Lung (tissue), 12 donors: ENCODE measurements around the gene PIK3R2. TPM values are rescaled to one million over a fixed set of nuclear protein-coding genes. Genes with fewer than 3 reads are reported as not detected.

Experiments used
- ATAC-seq: fragments of 200-7000 bp; cut with Tn5 transposase; one replicate; pipeline ENCODE4 v1.9.1; 2020; ENCODE audit warnings: moderate number of reproducible peaks; ENCODE audit not compliant: insufficient read depth, low FRiP score
- DNase-seq, 3 donors: peaks; one replicate each; pipeline ENCODE4 v3.0.0-alpha.2; 2013 to 2017
- H3K27ac ChIP-seq, 2 donors: one replicate each; pipeline ENCODE4 v1.5.1; 2013; ENCODE audit warnings: mild to moderate bottlenecking in 2 of 2, moderate library complexity in 2 of 2, control low read depth in 1 of 2, inconsistent platforms in 1 of 2, low read depth in 1 of 2, low read length in 1 of 2
- H3K27me3 ChIP-seq, 3 donors: one replicate each; pipeline ENCODE4 v1.5.1; 2013; ENCODE audit warnings: low read length in 2 of 3; ENCODE audit not compliant: control insufficient read depth in 3 of 3, insufficient read depth in 3 of 3
- H3K36me3 ChIP-seq, 4 donors: one replicate each; pipeline ENCODE4 v1.5.1; 2013; ENCODE audit warnings: low read length in 4 of 4, mild to moderate bottlenecking in 1 of 4, moderate library complexity in 1 of 4; ENCODE audit not compliant: control insufficient read depth in 4 of 4, insufficient read depth in 4 of 4
- H3K4me1 ChIP-seq, 5 donors: one replicate each; pipeline ENCODE4 v1.5.1; 2013; ENCODE audit warnings: low read length in 5 of 5, mild to moderate bottlenecking in 2 of 5, moderate library complexity in 1 of 5; ENCODE audit not compliant: control insufficient read depth in 5 of 5, insufficient read depth in 5 of 5
- H3K4me3 ChIP-seq: one replicate; pipeline ENCODE4 v1.5.1; 2013; ENCODE audit warnings: mild to moderate bottlenecking, control low read depth, moderate library complexity
- H3K9ac ChIP-seq, 2 donors: one replicate each; pipeline ENCODE4 v1.5.1; 2013; ENCODE audit warnings: low read length in 2 of 2, control low read depth in 1 of 2; ENCODE audit not compliant: insufficient read depth in 1 of 2
- H3K9me3 ChIP-seq, 4 donors: one replicate each; pipeline ENCODE4 v1.5.1; 2013; ENCODE audit warnings: low read length in 3 of 4, mild to moderate bottlenecking in 1 of 4, moderate library complexity in 1 of 4; ENCODE audit not compliant: control insufficient read depth in 4 of 4, insufficient read depth in 3 of 4
- WGBS, 2 donors: extraction: QIAGEN DNeasy Blood & Tissue Kit; methylation state at CpG; one replicate each; pipeline ENCODE4 v1.1.7; 2013; 5-methylcytosine and 5-hydroxymethylcytosine counted together
- polyA plus RNA-seq, 2 donors: library from polyadenylated mRNA; stranded (reverse); fragments of 200-250 nt; gene quantifications; one replicate each; pipeline ENCODE4 v1.2.1, GENCODE V29; 2013
- total RNA-seq, 2 donors: library from RNA; depleted of rRNA in 1 of 2; stranded (reverse); fragments of >200 nt in 1 of 2; gene quantifications; one replicate each; pipeline ENCODE4 v1.2.1, GENCODE V29; 2014 to 2021
- TF ChIP-seq, protein P1 (sequence below): IDR thresholded peaks from 2 replicates; pipeline ENCODE4 v1.5.1; 2012; ENCODE audit warnings: mild to moderate bottlenecking; ENCODE audit errors: control extremely low read depth, extremely low read depth
- donor health status: control.
- donor health status: control.
- donor health status: Bipolar disorder and iron deficiency.
- donor health status: healthy.
- donor health status: DM: yes; HTN: yes; CAD: no.

PIK3R2 gene
- total and polyA plus RNA-seq, 4 donors, result 7.0 to 36.2 (median 20.4) TPM

DNA sequence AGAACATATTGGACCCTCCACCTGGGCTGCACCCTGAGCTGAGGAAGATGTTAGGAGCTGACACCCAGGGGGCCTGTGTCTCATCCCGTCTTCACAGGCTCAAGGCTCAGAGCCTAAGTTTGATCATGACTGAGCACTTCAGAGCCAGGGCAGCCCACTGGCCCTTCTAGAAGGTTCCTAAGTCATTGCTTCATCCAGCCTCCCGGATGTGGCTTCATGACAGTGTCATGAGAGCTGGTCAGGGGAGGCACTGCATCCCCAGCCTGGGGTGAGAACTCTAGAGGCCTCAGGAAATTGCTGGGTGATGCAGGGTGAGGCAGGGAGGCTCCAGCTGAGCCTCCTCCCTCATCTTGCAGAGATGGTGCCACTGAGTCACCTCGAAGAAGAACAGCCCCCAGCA, 24.9 kb upstream of the PIK3R2 start:
- no peaks in the 10 kb centered on the region for H3K4me1 ChIP-seq
- H3K9me3 ChIP-seq, result peaks cover 0 to 4% (median 0%) of the 10 kb centered on the region in 4 donors
- no peaks in the 10 kb centered on the region for H3K27me3 ChIP-seq
- DNase-seq, result no peak
- no peak overlapping the region for H3K27ac ChIP-seq
- H3K36me3 ChIP-seq, result peaks cover 0 to 37% (median 14%) of the 10 kb centered on the region in 4 donors
- ATAC-seq, result no peak
- WGBS, 2 donors, result 49 to 69% methylated on average over 3 of the region's 3 CpGs
- no peak overlapping the region for H3K4me3 ChIP-seq
- H3K9ac ChIP-seq, result no peak overlapping the region
- TF ChIP-seq, protein P1, sequence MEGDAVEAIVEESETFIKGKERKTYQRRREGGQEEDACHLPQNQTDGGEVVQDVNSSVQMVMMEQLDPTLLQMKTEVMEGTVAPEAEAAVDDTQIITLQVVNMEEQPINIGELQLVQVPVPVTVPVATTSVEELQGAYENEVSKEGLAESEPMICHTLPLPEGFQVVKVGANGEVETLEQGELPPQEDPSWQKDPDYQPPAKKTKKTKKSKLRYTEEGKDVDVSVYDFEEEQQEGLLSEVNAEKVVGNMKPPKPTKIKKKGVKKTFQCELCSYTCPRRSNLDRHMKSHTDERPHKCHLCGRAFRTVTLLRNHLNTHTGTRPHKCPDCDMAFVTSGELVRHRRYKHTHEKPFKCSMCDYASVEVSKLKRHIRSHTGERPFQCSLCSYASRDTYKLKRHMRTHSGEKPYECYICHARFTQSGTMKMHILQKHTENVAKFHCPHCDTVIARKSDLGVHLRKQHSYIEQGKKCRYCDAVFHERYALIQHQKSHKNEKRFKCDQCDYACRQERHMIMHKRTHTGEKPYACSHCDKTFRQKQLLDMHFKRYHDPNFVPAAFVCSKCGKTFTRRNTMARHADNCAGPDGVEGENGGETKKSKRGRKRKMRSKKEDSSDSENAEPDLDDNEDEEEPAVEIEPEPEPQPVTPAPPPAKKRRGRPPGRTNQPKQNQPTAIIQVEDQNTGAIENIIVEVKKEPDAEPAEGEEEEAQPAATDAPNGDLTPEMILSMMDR, result no peak

DNA sequence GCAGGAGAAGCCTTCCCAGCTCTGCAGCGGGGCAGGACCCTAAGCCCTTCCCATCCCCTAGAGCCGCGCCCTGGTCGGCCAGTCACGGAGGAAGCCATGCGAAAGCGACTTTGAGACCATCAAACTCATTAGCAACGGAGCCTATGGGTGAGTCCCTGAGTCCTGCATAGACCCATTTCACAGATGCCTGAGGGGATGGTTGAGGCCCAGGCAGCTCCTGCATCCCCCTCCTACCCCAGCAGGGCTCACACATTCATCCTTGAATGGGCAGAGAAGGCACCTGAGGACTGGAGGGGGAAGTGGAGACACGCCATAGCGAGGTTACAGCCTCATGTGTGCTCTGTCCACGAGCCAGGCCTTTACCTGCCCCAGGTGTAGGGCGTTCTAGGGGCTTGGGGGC, 24.2 kb upstream of the PIK3R2 start:
- H3K36me3 ChIP-seq, result peaks cover 0 to 33% (median 11%) of the 10 kb centered on the region in 4 donors
- no peak overlapping the region for H3K9ac ChIP-seq
- 95 to 97% methylated on average over 12 of the region's 12 CpGs for WGBS, 2 donors
- H3K4me3 ChIP-seq, result no peak overlapping the region
- ATAC-seq (no peak), DNase-seq (no peak)
- H3K9me3 ChIP-seq, result peaks cover 0 to 4% (median 0%) of the 10 kb centered on the region in 4 donors
- H3K4me1 ChIP-seq, result no peaks in the 10 kb centered on the region
- no peaks in the 10 kb centered on the region for H3K27me3 ChIP-seq
- TF ChIP-seq, protein P1, result no peak
- H3K27ac ChIP-seq, result no peak overlapping the region

DNA sequence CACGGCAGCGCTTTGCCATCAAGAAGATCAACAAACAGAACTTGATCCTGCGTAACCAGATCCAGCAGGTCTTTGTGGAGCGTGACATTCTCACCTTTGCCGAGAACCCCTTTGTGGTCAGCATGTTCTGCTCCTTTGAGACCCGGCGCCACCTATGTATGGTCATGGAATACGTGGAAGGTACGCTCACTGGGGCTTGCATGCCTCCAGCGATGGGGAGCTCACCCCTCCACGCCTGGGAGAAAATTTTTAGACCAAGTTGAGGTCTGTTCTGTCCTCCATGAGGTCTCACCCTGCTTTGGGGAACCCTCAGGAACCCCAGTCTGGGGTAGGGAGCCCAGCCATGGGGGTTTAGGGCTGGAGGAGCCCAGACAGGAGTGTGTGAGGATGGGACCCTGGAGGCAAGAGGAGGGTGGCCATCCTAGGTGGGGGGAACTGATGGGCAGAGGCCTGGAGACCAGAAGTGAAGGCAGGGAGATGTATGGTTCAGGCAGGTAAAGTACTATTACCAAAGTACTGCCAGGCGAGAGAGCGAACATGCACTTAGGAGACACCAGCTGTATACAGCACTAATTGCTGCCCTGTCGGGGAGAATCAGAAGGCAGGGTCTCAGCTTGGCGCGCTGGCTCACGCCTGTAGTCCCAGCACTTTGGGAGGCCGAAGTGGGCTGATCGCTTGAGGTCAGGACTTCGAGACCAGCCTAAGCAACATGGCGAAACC, 22.3 kb upstream of the PIK3R2 start:
- H3K27me3 ChIP-seq, result no peaks in the 10 kb centered on the region
- peaks cover 0 to 4% (median 0%) of the 10 kb centered on the region in 4 donors for H3K9me3 ChIP-seq
- no peak for ATAC-seq
- H3K36me3 ChIP-seq, result peaks cover 0 to 39% (median 9%) of the 10 kb centered on the region in 4 donors
- no peak for DNase-seq
- no peak overlapping the region for H3K4me3 ChIP-seq
- 95 to 97% methylated on average over 21 of the region's 21 CpGs for WGBS, 2 donors
- H3K9ac ChIP-seq, result no peak overlapping the region
- TF ChIP-seq, protein P1, result no peak
- H3K27ac ChIP-seq, result no peak overlapping the region
- H3K4me1 ChIP-seq, result no peaks in the 10 kb centered on the region
